Astrocyte (in vitro differentiated cells and primary cell): Measurements from ENCODE around the gene CNOT4. TPM values are rescaled to one million over a fixed set of nuclear protein-coding genes. Genes with fewer than 3 reads are reported as not detected.

Experiments used
- DNase-seq: peaks from one replicate; pipeline ENCODE4 v3.0.0-alpha.2; 2010; ENCODE audit warnings: low read depth
- FAIRE-seq: peaks from 2 replicates; lab custom pipeline; 2011; peaks lifted over from hg19 to GRCh38; lab: Jason Lieb, UNC
- H2AFZ ChIP-seq: 2 replicates; pipeline ENCODE4 v1.6.0; 2012; ENCODE audit warnings: low read depth, low read length, inconsistent platforms
- H3K27ac ChIP-seq: 2 replicates; pipeline ENCODE4 v1.5.1; 2011; ENCODE audit warnings: low read depth, low read length, inconsistent platforms
- H3K27me3 ChIP-seq: 2 replicates; pipeline ENCODE4 v1.6.0; 2011; ENCODE audit warnings: low read length, inconsistent platforms; ENCODE audit not compliant: insufficient read depth
- H3K36me3 ChIP-seq: 2 replicates; pipeline ENCODE4 v1.5.1; 2011; ENCODE audit warnings: low read length, inconsistent platforms; ENCODE audit not compliant: insufficient read depth
- H3K4me1 ChIP-seq: 2 replicates; pipeline ENCODE4 v1.5.1; 2011; ENCODE audit warnings: low read length, inconsistent platforms; ENCODE audit not compliant: insufficient read depth
- H3K4me2 ChIP-seq: 2 replicates; pipeline ENCODE4 v1.6.0; 2012; ENCODE audit warnings: low read length, inconsistent platforms
- H3K4me3 ChIP-seq: 2 replicates; pipeline ENCODE4 v1.5.1; 2011; ENCODE audit warnings: low read depth, mild to moderate bottlenecking, low read length, inconsistent platforms; ENCODE audit not compliant: insufficient read depth
- H3K79me2 ChIP-seq: 2 replicates; pipeline ENCODE4 v1.6.0; 2012; ENCODE audit warnings: mild to moderate bottlenecking, low read length, inconsistent platforms; ENCODE audit not compliant: insufficient read depth
- H3K9ac ChIP-seq: 2 replicates; pipeline ENCODE4 v1.6.0; 2012; ENCODE audit warnings: mild to moderate bottlenecking, low read length, inconsistent platforms
- H3K9me3 ChIP-seq: 2 replicates; pipeline ENCODE4 v1.5.1; 2012; ENCODE audit warnings: low read depth, mild to moderate bottlenecking, low read length, inconsistent platforms; ENCODE audit not compliant: insufficient read depth
- H4K20me1 ChIP-seq: 2 replicates; pipeline ENCODE4 v1.6.0; 2012; ENCODE audit warnings: low read length, inconsistent platforms; ENCODE audit not compliant: insufficient read depth
- H3K27ac Mint-ChIP-seq: one replicate; pipeline ENCODE4 v1.8.0; 2021; ENCODE audit warnings: mild to moderate bottlenecking, mixed read lengths; ENCODE audit not compliant: unreplicated experiment
- H3K27me3 Mint-ChIP-seq: one replicate; pipeline ENCODE4 v1.8.0; 2021; ENCODE audit warnings: low read depth, mixed read lengths; ENCODE audit not compliant: unreplicated experiment
- H3K36me3 Mint-ChIP-seq: one replicate; pipeline ENCODE4 v1.8.0; 2021; ENCODE audit warnings: low read depth, mixed read lengths; ENCODE audit not compliant: unreplicated experiment
- H3K4me1 Mint-ChIP-seq: one replicate; pipeline ENCODE4 v1.8.0; 2021; ENCODE audit warnings: low read depth, mixed read lengths; ENCODE audit not compliant: unreplicated experiment
- H3K4me3 Mint-ChIP-seq: one replicate; pipeline ENCODE4 v1.8.0; 2021; ENCODE audit warnings: mild to moderate bottlenecking, moderate library complexity, mixed read lengths; ENCODE audit not compliant: unreplicated experiment
- H3K9me3 Mint-ChIP-seq: one replicate; pipeline ENCODE4 v1.8.0; 2021; ENCODE audit warnings: mild to moderate bottlenecking, mixed read lengths; ENCODE audit not compliant: unreplicated experiment
- EZH2 ChIP-seq: IDR thresholded peaks from 2 replicates; pipeline ENCODE4 v1.6.1; 2012; ENCODE audit warnings: mild to moderate bottlenecking, low read length, inconsistent platforms; ENCODE audit not compliant: insufficient read depth
- total RNA-seq: library from RNA; stranded (reverse); gene quantifications from 2 replicates; pipeline ENCODE4 v1.2.1, GENCODE V29; 2021
- TF ChIP-seq, protein P1 (sequence below): IDR thresholded peaks from 2 replicates; pipeline ENCODE4 v1.5.1; 2011; ENCODE audit warnings: low read depth, mild to moderate bottlenecking, inconsistent platforms, low read length, moderate library complexity; ENCODE audit not compliant: insufficient read depth

The CNOT4 gene
- total RNA-seq, 1 donor from 2014 or later: 24.9 TPM

GRCh38 chr7:135518748-135519147, 8.8 kb upstream of the CNOT4 start:
- Mint-ChIP-seq H3K36me3 (no peaks in the 10 kb centered on the region), H3K27ac (no peak overlapping the region), H3K4me1 (no peaks in the 10 kb centered on the region), H3K4me3 (no peak overlapping the region), H3K9me3 (no peaks in the 10 kb centered on the region), H3K27me3 (no peaks in the 10 kb centered on the region)
- H3K9me3 ChIP-seq: no peaks in the 10 kb centered on the region
- H3K27ac ChIP-seq: no peak overlapping the region
- H3K9ac ChIP-seq: no peak overlapping the region
- no peaks in the 10 kb centered on the region for H3K4me1 ChIP-seq
- no peaks in the 10 kb centered on the region for H3K36me3 ChIP-seq
- H3K4me2 ChIP-seq: no peak overlapping the region
- no peaks in the 10 kb centered on the region for H4K20me1 ChIP-seq
- no peak for TF ChIP-seq EZH2
- TF ChIP-seq, protein P1, sequence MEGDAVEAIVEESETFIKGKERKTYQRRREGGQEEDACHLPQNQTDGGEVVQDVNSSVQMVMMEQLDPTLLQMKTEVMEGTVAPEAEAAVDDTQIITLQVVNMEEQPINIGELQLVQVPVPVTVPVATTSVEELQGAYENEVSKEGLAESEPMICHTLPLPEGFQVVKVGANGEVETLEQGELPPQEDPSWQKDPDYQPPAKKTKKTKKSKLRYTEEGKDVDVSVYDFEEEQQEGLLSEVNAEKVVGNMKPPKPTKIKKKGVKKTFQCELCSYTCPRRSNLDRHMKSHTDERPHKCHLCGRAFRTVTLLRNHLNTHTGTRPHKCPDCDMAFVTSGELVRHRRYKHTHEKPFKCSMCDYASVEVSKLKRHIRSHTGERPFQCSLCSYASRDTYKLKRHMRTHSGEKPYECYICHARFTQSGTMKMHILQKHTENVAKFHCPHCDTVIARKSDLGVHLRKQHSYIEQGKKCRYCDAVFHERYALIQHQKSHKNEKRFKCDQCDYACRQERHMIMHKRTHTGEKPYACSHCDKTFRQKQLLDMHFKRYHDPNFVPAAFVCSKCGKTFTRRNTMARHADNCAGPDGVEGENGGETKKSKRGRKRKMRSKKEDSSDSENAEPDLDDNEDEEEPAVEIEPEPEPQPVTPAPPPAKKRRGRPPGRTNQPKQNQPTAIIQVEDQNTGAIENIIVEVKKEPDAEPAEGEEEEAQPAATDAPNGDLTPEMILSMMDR: no peak
- H3K79me2 ChIP-seq: no peaks in the 10 kb centered on the region
- FAIRE-seq (no peak), DNase-seq (no peak)
- H2AFZ ChIP-seq: no peak overlapping the region
- no peak overlapping the region for H3K4me3 ChIP-seq
- H3K27me3 ChIP-seq: no peaks in the 10 kb centered on the region

DNA sequence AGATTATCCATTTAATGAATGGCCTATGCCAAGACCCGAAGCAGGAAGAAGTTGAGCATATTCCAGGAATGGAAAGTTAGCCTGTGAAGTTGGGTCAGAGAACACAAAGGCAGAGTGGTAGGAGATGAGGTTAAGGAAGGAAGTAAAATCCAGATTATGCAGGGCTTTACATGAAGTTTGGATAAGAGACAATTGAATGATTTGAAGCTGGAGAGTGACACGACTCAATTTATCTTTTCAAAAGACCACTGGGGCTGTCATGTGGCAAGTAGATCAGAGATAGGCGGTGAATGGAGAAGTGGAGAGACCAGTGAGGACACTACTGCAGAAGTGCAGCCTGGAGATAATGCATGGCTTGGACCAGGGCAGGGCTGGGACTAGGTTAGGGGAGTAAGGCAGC, 7.2 kb upstream of the CNOT4 start:
- Mint-ChIP-seq H3K36me3 (no peaks in the 10 kb centered on the region), H3K4me3 (no peak overlapping the region), H3K4me1 (no peaks in the 10 kb centered on the region), H3K27me3 (no peaks in the 10 kb centered on the region), H3K9me3 (no peaks in the 10 kb centered on the region), H3K27ac (no peak overlapping the region)
- H3K9me3 ChIP-seq: no peaks in the 10 kb centered on the region
- no peak overlapping the region for H3K9ac ChIP-seq
- H3K27ac ChIP-seq: no peak overlapping the region
- no peak overlapping the region for H3K4me2 ChIP-seq
- TF ChIP-seq, protein P1: no peak
- TF ChIP-seq EZH2: no peak
- no peak overlapping the region for H3K4me3 ChIP-seq
- no peaks in the 10 kb centered on the region for H4K20me1 ChIP-seq
- H3K27me3 ChIP-seq: no peaks in the 10 kb centered on the region
- FAIRE-seq: no peak
- no peak overlapping the region for H2AFZ ChIP-seq
- DNase-seq: no peak
- H3K4me1 ChIP-seq: no peaks in the 10 kb centered on the region
- no peaks in the 10 kb centered on the region for H3K79me2 ChIP-seq
- H3K36me3 ChIP-seq: no peaks in the 10 kb centered on the region

GRCh38 chr7:135514856-135515255, 5.0 kb upstream of the CNOT4 start:
- H3K9me3 Mint-ChIP-seq: no peaks in the 10 kb centered on the region
- TF ChIP-seq EZH2: no peak
- TF ChIP-seq, protein P1: no peak
- Histone ChIP-seq H3K27ac (no peak overlapping the region), H3K36me3 (no peaks in the 10 kb centered on the region), H4K20me1 (no peaks in the 10 kb centered on the region), H3K9me3 (no peaks in the 10 kb centered on the region), H3K9ac (no peak overlapping the region), H3K4me2 (no peak overlapping the region), H2AFZ (no peak overlapping the region), H3K79me2 (no peaks in the 10 kb centered on the region), H3K4me3 (no peak overlapping the region), H3K4me1 (peaks cover 3% of the 10 kb centered on the region), H3K27me3 (no peaks in the 10 kb centered on the region)
- no peak for DNase-seq
- no peak overlapping the region for H3K27ac Mint-ChIP-seq
- H3K4me1 Mint-ChIP-seq: no peaks in the 10 kb centered on the region
- no peak for FAIRE-seq
- H3K27me3 Mint-ChIP-seq: no peaks in the 10 kb centered on the region
- no peak overlapping the region for H3K4me3 Mint-ChIP-seq
- H3K36me3 Mint-ChIP-seq: no peaks in the 10 kb centered on the region
